ENCODE measurements around the gene KCNK16.

The KCNK16 gene

GRCh38 chr6:39302669-39303424 is 19.7 kb downstream of the KCNK16 start:
- DNase-seq (ENCODE audit: low read depth) = peak; percentile 85
- no peak overlapping the region for H3K4me3 ChIP-seq (ENCODE audit: low read depth, low read length)
- TF ChIP-seq CTCF (IDR thresholded peaks at IDR 0.05; ENCODE audit: insufficient read depth, low read depth, low read length, missing control alignments) = peak; percentile 88

- DNase-seq (ENCODE audit: low read depth) = no peak
- H3K4me3 ChIP-seq (ENCODE audit: low read depth, low read length) = no peak overlapping the region
- no peak for TF ChIP-seq CTCF (IDR thresholded peaks at IDR 0.05; ENCODE audit: insufficient read depth, low read depth, low read length, missing control alignments)
Measured at GRCh38 chr6:39302011-39302410, 20.5 kb downstream of the KCNK16 start.

- DNase-seq (ENCODE audit: low read depth) = peak; percentile 31
- H3K4me3 ChIP-seq (ENCODE audit: low read depth, low read length) = no peak overlapping the region
- peak; percentile 57 for TF ChIP-seq CTCF (IDR thresholded peaks at IDR 0.05; ENCODE audit: insufficient read depth, low read depth, low read length, missing control alignments)
Measured at GRCh38 chr6:39301606-39302005, 20.9 kb downstream of the KCNK16 start.

- DNase-seq (ENCODE audit: low read depth) = no peak
- no peak for TF ChIP-seq CTCF (IDR thresholded peaks at IDR 0.05; ENCODE audit: insufficient read depth, low read depth, low read length, missing control alignments)
- H3K4me3 ChIP-seq (ENCODE audit: low read depth, low read length) = no peak overlapping the region
Measured at GRCh38 chr6:39300739-39301138, 21.8 kb downstream of the KCNK16 start.

GRCh38 chr6:39298061-39298460 is 24.4 kb downstream of the KCNK16 start:
- DNase-seq (ENCODE audit: low read depth) = no peak
- H3K4me3 ChIP-seq (ENCODE audit: low read depth, low read length) = no peak overlapping the region
- TF ChIP-seq CTCF (IDR thresholded peaks at IDR 0.05; ENCODE audit: insufficient read depth, low read depth, low read length, missing control alignments) = no peak

- no peak for DNase-seq (ENCODE audit: low read depth)
- H3K4me3 ChIP-seq (ENCODE audit: low read depth, low read length) = no peak overlapping the region
- no peak for TF ChIP-seq CTCF (IDR thresholded peaks at IDR 0.05; ENCODE audit: insufficient read depth, low read depth, low read length, missing control alignments)
Measured at GRCh38 chr6:39296745-39297640, 25.5 kb downstream of the KCNK16 start.
